AG04449 (cell line): ENCODE results near the gene SERP2.

Experiments
- CTCF ChIA-PET: fragments of 350-600 bp; formaldehyde crosslinking; extraction: SDS; loops from one replicate; lab custom pipeline; 2021; ENCODE audit warnings: antibody characterized with exemption; lab: Yijun Ruan, JAX
- POLR2A ChIA-PET: fragments of 400-600, 350-600 bp; formaldehyde crosslinking; extraction: SDS; loops from one replicate; lab custom pipeline; 2020; ENCODE audit warnings: antibody characterized with exemption, inconsistent platforms; lab: Yijun Ruan, JAX
- DNase-seq: peaks from one replicate; pipeline ENCODE4 v3.0.0-alpha.2; 2010; ENCODE audit warnings: low read depth, low spot score
- H3K4me3 ChIP-seq: 2 replicates; pipeline ENCODE4 v1.5.1; 2011; ENCODE audit warnings: low read depth, mild to moderate bottlenecking, control low read depth, low read length
- TF ChIP-seq, protein P1 (sequence below): IDR thresholded peaks from one replicate; pipeline ENCODE4 v1.5.1; 2011; ENCODE audit warnings: mild to moderate bottlenecking, moderate library complexity, low read length, control low read depth, inconsistent platforms; ENCODE audit not compliant: insufficient read depth; ENCODE audit errors: missing control alignments

SERP2 gene

DNA sequence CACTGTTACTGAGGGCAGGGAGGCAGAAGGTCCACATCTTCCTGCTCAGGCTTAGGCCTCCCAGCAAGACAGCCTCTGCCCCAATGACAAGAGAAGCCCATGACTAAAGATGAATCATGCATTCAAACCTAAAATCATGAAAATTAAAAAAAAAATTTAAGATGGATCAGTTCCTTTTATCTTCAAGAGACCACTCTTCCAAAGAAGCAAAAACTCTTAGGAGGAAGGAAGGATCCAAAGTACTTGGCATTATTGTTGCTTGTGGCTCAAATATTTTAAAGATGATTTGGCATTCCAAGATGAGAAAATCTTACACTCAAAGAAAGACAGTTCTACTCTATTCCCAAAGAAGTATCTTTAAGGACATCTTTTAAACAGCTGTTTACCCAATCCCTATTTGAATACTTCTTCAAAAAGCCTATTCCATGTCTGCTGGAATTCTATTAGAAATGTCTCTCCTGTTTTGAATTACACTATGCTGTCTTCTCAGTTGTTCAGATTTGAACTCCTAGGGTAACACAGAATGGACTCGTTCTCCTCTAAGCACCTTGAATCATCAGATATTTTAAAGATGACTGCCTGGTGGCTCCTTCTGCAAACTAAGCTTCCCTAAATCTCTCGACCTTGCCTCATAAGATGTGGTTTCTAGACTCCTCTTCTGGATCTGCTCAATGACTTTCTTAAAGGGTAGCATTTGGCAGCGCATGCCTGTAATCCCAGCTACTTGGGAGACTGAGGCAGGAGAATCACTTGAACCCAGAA lies 7.0 kb downstream of the SERP2 start:
- TF ChIP-seq, protein P1, sequence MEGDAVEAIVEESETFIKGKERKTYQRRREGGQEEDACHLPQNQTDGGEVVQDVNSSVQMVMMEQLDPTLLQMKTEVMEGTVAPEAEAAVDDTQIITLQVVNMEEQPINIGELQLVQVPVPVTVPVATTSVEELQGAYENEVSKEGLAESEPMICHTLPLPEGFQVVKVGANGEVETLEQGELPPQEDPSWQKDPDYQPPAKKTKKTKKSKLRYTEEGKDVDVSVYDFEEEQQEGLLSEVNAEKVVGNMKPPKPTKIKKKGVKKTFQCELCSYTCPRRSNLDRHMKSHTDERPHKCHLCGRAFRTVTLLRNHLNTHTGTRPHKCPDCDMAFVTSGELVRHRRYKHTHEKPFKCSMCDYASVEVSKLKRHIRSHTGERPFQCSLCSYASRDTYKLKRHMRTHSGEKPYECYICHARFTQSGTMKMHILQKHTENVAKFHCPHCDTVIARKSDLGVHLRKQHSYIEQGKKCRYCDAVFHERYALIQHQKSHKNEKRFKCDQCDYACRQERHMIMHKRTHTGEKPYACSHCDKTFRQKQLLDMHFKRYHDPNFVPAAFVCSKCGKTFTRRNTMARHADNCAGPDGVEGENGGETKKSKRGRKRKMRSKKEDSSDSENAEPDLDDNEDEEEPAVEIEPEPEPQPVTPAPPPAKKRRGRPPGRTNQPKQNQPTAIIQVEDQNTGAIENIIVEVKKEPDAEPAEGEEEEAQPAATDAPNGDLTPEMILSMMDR: no peak
- POLR2A ChIA-PET: interaction anchor here (0.8 kb wide), 1 partner anchor 16 kb away, joined by 3 read pairs; no protein-coding TSS in a partner anchor
- no peak overlapping the region for H3K4me3 ChIP-seq
- CTCF ChIA-PET: interaction anchor here (1.2 to 1.4 kb wide), 2 partner anchors 10 to 12 kb away, joined by 3 to 4 read pairs; no protein-coding TSS in a partner anchor
- DNase-seq: no peak

GRCh38 chr13:44382635-44383145 lies 9.1 kb downstream of the SERP2 start:
- POLR2A ChIA-PET: no interaction called here
- H3K4me3 ChIP-seq: no peak overlapping the region
- TF ChIP-seq, protein P1: no peak
- CTCF ChIA-PET: no interaction called here
- DNase-seq: no peak

GRCh38 chr13:44383945-44384344 lies 10.3 kb downstream of the SERP2 start:
- TF ChIP-seq, protein P1: no peak
- POLR2A ChIA-PET: no interaction called here
- H3K4me3 ChIP-seq: no peak overlapping the region
- no peak for DNase-seq
- CTCF ChIA-PET: no interaction called here

DNA sequence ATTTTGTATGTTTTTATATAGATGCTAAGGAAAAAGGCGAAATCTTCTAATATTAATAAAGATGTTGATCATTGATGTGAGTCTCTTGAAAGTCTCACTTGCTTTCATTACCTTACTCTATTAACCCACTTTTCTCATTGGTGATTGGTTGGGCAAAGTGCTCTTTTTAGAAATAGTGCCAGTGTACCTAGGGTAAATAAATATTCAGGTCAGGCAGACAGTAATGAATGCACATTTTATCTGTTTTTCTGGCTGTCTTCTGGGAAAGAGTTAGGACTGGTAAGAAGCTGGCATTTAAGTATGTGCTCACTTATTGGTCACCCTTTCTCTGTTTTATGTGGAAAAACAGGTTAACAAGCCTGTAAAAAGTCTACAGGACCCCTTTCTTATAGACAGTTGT lies 11.2 kb downstream of the SERP2 start:
- CTCF ChIA-PET: no interaction called here
- no peak overlapping the region for H3K4me3 ChIP-seq
- TF ChIP-seq, protein P1: no peak
- no peak for DNase-seq
- POLR2A ChIA-PET: no interaction called here

GRCh38 chr13:44385401-44385800 lies 11.8 kb downstream of the SERP2 start:
- POLR2A ChIA-PET: no interaction called here
- H3K4me3 ChIP-seq: no peak overlapping the region
- CTCF ChIA-PET: no interaction called here
- no peak for DNase-seq
- TF ChIP-seq, protein P1: no peak

- no peak overlapping the region for H3K4me3 ChIP-seq
- TF ChIP-seq, protein P1: no peak
- CTCF ChIA-PET: interaction anchor here (0.6 kb wide), 1 partner anchor 390 kb away, joined by 3 read pairs; no protein-coding TSS in a partner anchor
- DNase-seq: no peak
- POLR2A ChIA-PET: no interaction called here
Observed at GRCh38 chr13:44385847-44386246, 12.2 kb downstream of the SERP2 start.
